NCI-H146 treated with DMSO at 0.1 percent for 48 hours (cell line): ENCODE results near the gene SCYGR2.
"Not testable (repeated sequence)": the region's sequence is repeated elsewhere in the genome, so short reads cannot be mapped to it uniquely, and the experiment has no call there.

ENCODE experiments used
- DNase-seq: peaks from one replicate; lab custom pipeline; 2025; ENCODE audit not compliant: unreplicated experiment; lab: John Stamatoyannopoulos, UW

Gene SCYGR2

GRCh38 chr2:227598835-227599503 is at the start of gene SCYGR2:
Gene SCYGR2 (plus strand): TSS chr2:227598893. CDS start chr2:227598893, 0 bp downstream.
- not testable (repeated sequence) for DNase-seq

- no peak for DNase-seq
Observed at GRCh38 chr2:227551836-227552235, 46.9 kb upstream of the SCYGR2 start.

- no peak for DNase-seq
Observed at GRCh38 chr2:227562581-227562980, 36.1 kb upstream of the SCYGR2 start.

- no peak for DNase-seq
Observed at GRCh38 chr2:227565080-227565479, 33.6 kb upstream of the SCYGR2 start.

- no peak for DNase-seq
Observed at GRCh38 chr2:227566012-227566411, 32.7 kb upstream of the SCYGR2 start.

- DNase-seq = no peak
Observed at GRCh38 chr2:227568852-227569169, 29.9 kb upstream of the SCYGR2 start.

- no peak for DNase-seq
Observed at GRCh38 chr2:227570615-227571014, 28.1 kb upstream of the SCYGR2 start.

GRCh38 chr2:227576110-227576509 is 22.6 kb upstream of the SCYGR2 start:
- DNase-seq = no peak

- no peak for DNase-seq
Observed at GRCh38 chr2:227576812-227577211, 21.9 kb upstream of the SCYGR2 start.

- no peak for DNase-seq
Observed at GRCh38 chr2:227577555-227577954, 21.1 kb upstream of the SCYGR2 start.

- no peak for DNase-seq
Observed at GRCh38 chr2:227578642-227579041, 20.1 kb upstream of the SCYGR2 start.

- no peak for DNase-seq
Observed at GRCh38 chr2:227579791-227580190, 18.9 kb upstream of the SCYGR2 start.

- DNase-seq = no peak
Observed at GRCh38 chr2:227582369-227582768, 16.3 kb upstream of the SCYGR2 start.

GRCh38 chr2:227592694-227593387 is 5.9 kb upstream of the SCYGR2 start:
- no peak for DNase-seq

- no peak for DNase-seq
Observed at GRCh38 chr2:227595797-227596196, 2.9 kb upstream of the SCYGR2 start.

GRCh38 chr2:227597036-227597435 is 1.7 kb upstream of the SCYGR2 start:
- DNase-seq = no peak

GRCh38 chr2:227597998-227598397 is 695 bp upstream of the SCYGR2 start:
- no peak for DNase-seq

- DNase-seq = no peak
Observed at GRCh38 chr2:227602358-227602757, 3.7 kb downstream of the SCYGR2 start.

GRCh38 chr2:227606476-227606875 is 7.8 kb downstream of the SCYGR2 start:
- no peak for DNase-seq

GRCh38 chr2:227607941-227608340 is 9.2 kb downstream of the SCYGR2 start:
- DNase-seq = no peak

- DNase-seq = no peak
Observed at GRCh38 chr2:227608561-227609338, 10.1 kb downstream of the SCYGR2 start.

GRCh38 chr2:227610123-227610522 is 11.4 kb downstream of the SCYGR2 start:
- DNase-seq = no peak
